Psoas muscle (tissue), 8 donors: ENCODE measurements around the gene REG3G. TPM values are rescaled to one million over a fixed set of nuclear protein-coding genes. Genes with fewer than 3 reads are reported as not detected.

Experiments
- ATAC-seq, 4 donors: fragments of 200-7000 bp; cut with Tn5 transposase; one replicate each; pipeline ENCODE4 v1.9.1; 2020; ENCODE audit warnings: moderate library complexity in 3 of 4, mild to moderate bottlenecking in 2 of 4
- DNase-seq, 2 donors: peaks; one replicate each; pipeline ENCODE4 v3.0.0-alpha.2; 2020
- H3K27ac ChIP-seq: fragments of 200-600 bp; one replicate; pipeline ENCODE4 v1.8.0; 2022
- H3K27me3 ChIP-seq, 3 donors: fragments of 200-600 bp in 1 of 3; one replicate each; pipeline versions ENCODE4 v1.6.1 to v1.8.0; 2013 to 2022; ENCODE audit warnings: low read length in 2 of 3, mild to moderate bottlenecking in 2 of 3, moderate library complexity in 1 of 3; ENCODE audit not compliant: insufficient read depth in 3 of 3
- H3K36me3 ChIP-seq, 2 donors: fragments of 200-600 bp in 1 of 2; one replicate each; pipeline versions ENCODE4 v1.6.1 to v1.8.0; 2013 to 2022; ENCODE audit warnings: low read depth in 1 of 2, mild to moderate bottlenecking in 1 of 2, moderate library complexity in 1 of 2; ENCODE audit not compliant: insufficient read depth in 1 of 2
- H3K4me1 ChIP-seq: fragments of 200-600 bp; one replicate; pipeline ENCODE4 v1.8.0; 2022
- H3K4me3 ChIP-seq: fragments of 200-600 bp; one replicate; pipeline ENCODE4 v1.8.0; 2022; ENCODE audit warnings: mild to moderate bottlenecking
- H3K9me3 ChIP-seq: fragments of 200-600 bp; one replicate; pipeline ENCODE4 v1.8.0; 2022
- WGBS, 3 donors: extraction: QIAGEN DNeasy Blood & Tissue Kit; methylation state at CpG; one replicate each; pipeline versions ENCODE4 v1.1.6 to v1.1.7; 2013; 5-methylcytosine and 5-hydroxymethylcytosine counted together
- intact Hi-C, 2 donors: fragments of 100-400 bp; cut with DNase I; formaldehyde crosslinking; loops; one replicate each; pipeline versions ENCODE4 v1.11.0 to v1.14.2; 2022
- polyA plus RNA-seq, 3 donors: library from polyadenylated mRNA; stranded (reverse); fragments of 200-250 nt; gene quantifications; one replicate each; pipeline ENCODE4 v1.2.3, GENCODE V29; 2013
- total RNA-seq, 4 donors: library from RNA; stranded (reverse); fragmentation: NEBNext Ultra II Directional in 2 of 4; extraction: Animal tissue kit (Norgen Biotek cat#: 25700) in 2 of 4; gene quantifications; one replicate each; pipeline versions ENCODE4 v1.2.1 to v1.2.4, GENCODE V29; 2021 to 2023
- TF ChIP-seq, protein P1 (sequence below): fragments of 200-600 bp; IDR thresholded peaks from one replicate; pipeline ENCODE4 v1.8.0; 2022; ENCODE audit warnings: antibody characterized with exemption
- donor health status: healthy with polysubstance abuse.
- donor health status: DM: no; HTN: no; CAD: no; lungs with moderate emphysema.
- donor health status: Bipolar disorder and iron deficiency.
- donor health status: healthy.
- donor health status: DM: yes; HTN: yes; CAD: no.
- donor health status: DM: no; HTN: no; CAD: no.
- donor health status: DM: no; HTN: no; CAD: no.
- donor health status: DM: yes; HTN: yes; CAD: no.

The REG3G gene
- total and polyA plus RNA-seq, 7 donors: 0.23 TPM; not detected in 6

DNA sequence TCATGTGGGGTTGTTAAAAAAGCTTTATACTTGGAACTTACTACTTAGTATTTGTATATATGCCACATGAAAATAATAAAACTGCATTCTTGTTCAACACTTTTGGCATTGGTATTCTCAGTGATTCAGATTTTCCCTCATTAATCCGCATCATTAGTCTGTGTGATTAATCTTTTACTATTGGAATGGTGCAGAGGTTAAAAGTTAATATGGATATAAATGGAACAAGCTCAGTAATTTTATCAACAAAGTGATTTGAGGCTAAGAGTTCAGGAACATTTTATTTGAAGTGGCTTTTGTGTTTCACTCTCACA, 45.4 kb upstream of the REG3G start:
- DNase-seq (no peak), ATAC-seq (no peak)
- Histone ChIP-seq H3K9me3 (no peaks in the 10 kb centered on the region), H3K4me3 (no peak overlapping the region), H3K27ac (no peak overlapping the region), H3K36me3 (no peaks in the 10 kb centered on the region), H3K4me1 (no peaks in the 10 kb centered on the region), H3K27me3 (no peaks in the 10 kb centered on the region)
- intact Hi-C loops: no loop called here
- TF ChIP-seq, protein P1, sequence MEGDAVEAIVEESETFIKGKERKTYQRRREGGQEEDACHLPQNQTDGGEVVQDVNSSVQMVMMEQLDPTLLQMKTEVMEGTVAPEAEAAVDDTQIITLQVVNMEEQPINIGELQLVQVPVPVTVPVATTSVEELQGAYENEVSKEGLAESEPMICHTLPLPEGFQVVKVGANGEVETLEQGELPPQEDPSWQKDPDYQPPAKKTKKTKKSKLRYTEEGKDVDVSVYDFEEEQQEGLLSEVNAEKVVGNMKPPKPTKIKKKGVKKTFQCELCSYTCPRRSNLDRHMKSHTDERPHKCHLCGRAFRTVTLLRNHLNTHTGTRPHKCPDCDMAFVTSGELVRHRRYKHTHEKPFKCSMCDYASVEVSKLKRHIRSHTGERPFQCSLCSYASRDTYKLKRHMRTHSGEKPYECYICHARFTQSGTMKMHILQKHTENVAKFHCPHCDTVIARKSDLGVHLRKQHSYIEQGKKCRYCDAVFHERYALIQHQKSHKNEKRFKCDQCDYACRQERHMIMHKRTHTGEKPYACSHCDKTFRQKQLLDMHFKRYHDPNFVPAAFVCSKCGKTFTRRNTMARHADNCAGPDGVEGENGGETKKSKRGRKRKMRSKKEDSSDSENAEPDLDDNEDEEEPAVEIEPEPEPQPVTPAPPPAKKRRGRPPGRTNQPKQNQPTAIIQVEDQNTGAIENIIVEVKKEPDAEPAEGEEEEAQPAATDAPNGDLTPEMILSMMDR: no peak
- WGBS, 3 donors: 74 to 79% (median 76%) methylated on average over 1 of the region's 1 CpG

DNA sequence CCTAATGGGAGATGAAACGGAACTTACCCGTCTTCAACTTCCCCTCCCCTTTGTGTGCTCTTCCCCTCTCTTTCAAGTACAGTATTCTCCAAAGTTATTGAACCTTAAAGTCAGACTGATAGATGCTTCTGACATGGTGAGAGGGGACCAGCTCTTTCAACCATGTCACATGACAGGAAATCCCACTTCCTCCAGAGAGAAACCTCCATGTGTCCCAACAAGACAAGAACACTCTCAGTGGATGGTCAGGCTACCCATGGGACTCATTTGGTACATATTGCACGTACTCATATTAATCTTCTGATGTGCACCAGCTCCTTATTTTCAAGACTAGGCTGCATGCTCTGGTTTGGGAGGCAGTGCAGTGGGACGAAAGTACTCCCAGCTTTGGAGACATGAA, 44.6 kb upstream of the REG3G start:
- Histone ChIP-seq H3K4me1 (no peaks in the 10 kb centered on the region), H3K27me3 (no peaks in the 10 kb centered on the region), H3K36me3 (no peaks in the 10 kb centered on the region), H3K4me3 (no peak overlapping the region), H3K9me3 (no peaks in the 10 kb centered on the region), H3K27ac (no peak overlapping the region)
- intact Hi-C loops: no loop called here
- no peak for DNase-seq
- TF ChIP-seq, protein P1: no peak
- no peak for ATAC-seq
- WGBS, 3 donors: 56 to 70% (median 69%) methylated on average over 4 of the region's 4 CpGs

DNA sequence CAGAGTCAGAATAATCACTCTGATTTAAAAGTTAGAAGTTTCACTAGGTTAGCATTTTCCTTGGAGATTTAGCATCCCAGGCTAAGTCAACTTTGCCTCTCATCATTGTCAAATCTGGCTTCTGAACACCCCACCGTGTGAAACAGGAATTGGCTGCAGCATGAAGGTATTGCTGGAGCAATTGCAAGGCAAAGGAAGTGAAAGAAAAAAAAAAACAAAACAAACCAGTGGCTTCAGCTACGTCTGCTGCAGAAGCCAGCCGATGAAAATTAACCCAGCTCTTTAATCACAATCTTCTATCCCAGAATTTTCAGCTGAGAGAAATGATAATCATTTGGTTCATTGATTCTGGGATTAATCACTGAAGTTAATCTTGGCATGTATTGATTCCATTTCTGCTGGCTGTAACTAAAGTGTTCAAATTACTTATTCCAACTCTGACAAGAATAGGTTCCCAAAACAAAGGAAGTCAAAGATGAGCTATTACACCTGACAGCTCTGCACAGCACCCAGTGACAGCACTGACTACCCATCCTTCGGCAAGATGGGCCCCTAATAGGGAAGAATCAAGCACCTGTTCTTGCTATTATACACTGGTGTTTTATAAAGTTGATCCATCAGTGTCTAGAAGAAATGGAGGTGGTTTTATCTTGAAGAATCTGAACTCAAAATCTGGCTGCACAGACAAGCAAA, 42.7 kb upstream of the REG3G start:
- Histone ChIP-seq H3K27ac (no peak overlapping the region), H3K9me3 (no peaks in the 10 kb centered on the region), H3K36me3 (no peaks in the 10 kb centered on the region), H3K27me3 (no peaks in the 10 kb centered on the region), H3K4me1 (no peaks in the 10 kb centered on the region), H3K4me3 (no peak overlapping the region)
- intact Hi-C loops: no loop called here
- TF ChIP-seq, protein P1: no peak
- no peak for ATAC-seq
- no peak for DNase-seq
- 46 to 49% (median 46%) methylated on average over 4 of the region's 4 CpGs for WGBS, 3 donors

DNA sequence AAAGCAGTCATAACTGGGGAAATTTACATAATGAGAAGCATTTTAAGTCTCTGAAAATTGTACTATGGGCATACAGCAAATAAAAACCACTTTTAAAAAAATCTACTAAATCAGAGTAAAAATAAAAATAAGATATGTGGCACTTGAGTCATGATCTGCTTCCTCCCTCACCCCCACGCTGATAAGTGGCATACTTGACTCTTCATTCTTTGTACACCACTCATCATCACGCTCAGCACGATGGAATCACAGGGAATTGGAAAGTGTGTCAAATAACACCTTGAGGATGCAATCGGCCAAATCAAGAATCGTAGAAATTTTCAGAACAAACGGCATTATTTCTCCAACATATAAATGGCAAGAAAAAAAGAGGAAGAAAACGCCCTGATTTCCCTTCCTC, 41.1 kb upstream of the REG3G start:
- DNase-seq (no peak), ATAC-seq (no peak)
- no peaks in the 10 kb centered on the region for H3K4me1 ChIP-seq
- intact Hi-C loops: no loop called here
- TF ChIP-seq, protein P1: no peak
- no peaks in the 10 kb centered on the region for H3K27me3 ChIP-seq
- 82 to 89% (median 84%) methylated on average over 7 of the region's 7 CpGs for WGBS, 3 donors
- no peaks in the 10 kb centered on the region for H3K9me3 ChIP-seq
- H3K4me3 ChIP-seq: no peak overlapping the region
- H3K27ac ChIP-seq: no peak overlapping the region
- no peaks in the 10 kb centered on the region for H3K36me3 ChIP-seq

DNA sequence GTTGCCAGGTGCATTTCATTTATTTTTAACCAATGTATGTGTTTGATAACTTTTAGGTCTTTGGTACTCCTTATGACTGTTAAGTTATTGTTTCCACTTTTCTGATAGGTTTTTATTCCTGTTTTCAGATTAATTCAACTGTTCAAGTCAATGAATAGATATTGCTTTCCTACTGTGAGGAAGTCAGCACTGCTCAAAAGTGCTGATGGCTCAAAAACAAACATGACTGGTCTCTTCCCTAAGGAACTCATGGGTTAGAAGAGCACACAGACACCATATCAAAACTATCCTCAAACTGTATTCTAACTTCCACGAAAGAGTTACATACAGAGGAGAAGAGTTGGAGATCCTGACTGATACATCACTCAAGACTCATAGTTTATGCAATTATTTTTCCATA, 39.9 kb upstream of the REG3G start:
- H3K36me3 ChIP-seq: no peaks in the 10 kb centered on the region
- TF ChIP-seq, protein P1: no peak
- no peaks in the 10 kb centered on the region for H3K27me3 ChIP-seq
- no peak overlapping the region for H3K27ac ChIP-seq
- 69 to 86% (median 81%) methylated on average over 1 of the region's 1 CpG for WGBS, 3 donors
- H3K9me3 ChIP-seq: no peaks in the 10 kb centered on the region
- ATAC-seq (no peak), DNase-seq (no peak)
- no peaks in the 10 kb centered on the region for H3K4me1 ChIP-seq
- intact Hi-C loops: no loop called here
- H3K4me3 ChIP-seq: no peak overlapping the region
